Activated CD8-positive, alpha-beta T cell treated with anti-CD3 and anti-CD28 coated beads for 36 hours (primary cell): ENCODE measurements around the gene TOLLIP. TPM values are rescaled to one million over a fixed set of nuclear protein-coding genes. Genes with fewer than 3 reads are reported as not detected.

ENCODE experiments used
- ATAC-seq: fragments of 200-7000 bp; cut with Tn5 transposase; one replicate; pipeline ENCODE4 v1.10.0; 2021; ENCODE audit warnings: mild to moderate bottlenecking, moderate library complexity
- CTCF ChIA-PET: fragments of 350-600 bp; sonication (Branson Sonifier 250); formaldehyde crosslinking; loops from one replicate; lab custom pipeline; 2021; ENCODE audit warnings: antibody characterized with exemption; lab: Charles Lee
- POLR2A ChIA-PET: fragments of 350-600 bp; sonication (Branson Sonifier 250); formaldehyde crosslinking; loops from one replicate; lab custom pipeline; 2021; ENCODE audit warnings: antibody characterized with exemption; lab: Charles Lee
- DNase-seq: peaks from one replicate; pipeline ENCODE4 v3.0.0-alpha.2; 2020
- H3K27ac Mint-ChIP-seq: one replicate; pipeline ENCODE4 v1.8.0; 2021; ENCODE audit warnings: mild to moderate bottlenecking, mixed read lengths
- H3K27me3 Mint-ChIP-seq: one replicate; pipeline ENCODE4 v1.8.0; 2021; ENCODE audit warnings: mixed read lengths
- H3K36me3 Mint-ChIP-seq: one replicate; pipeline ENCODE4 v1.8.0; 2021; ENCODE audit warnings: low read depth, mixed read lengths
- H3K4me1 Mint-ChIP-seq: one replicate; pipeline ENCODE4 v1.8.0; 2021; ENCODE audit warnings: low read depth, mixed read lengths
- H3K4me3 Mint-ChIP-seq: one replicate; pipeline ENCODE4 v1.8.0; 2021; ENCODE audit warnings: mild to moderate bottlenecking, moderate library complexity, mixed read lengths
- H3K9me3 Mint-ChIP-seq: one replicate; pipeline ENCODE4 v1.8.0; 2021; ENCODE audit warnings: mixed read lengths
- CTCF ChIP-seq: fragments of 200-600 bp; IDR thresholded peaks from one replicate; pipeline ENCODE4 v1.8.0; 2022; ENCODE audit warnings: antibody characterized with exemption, mild to moderate bottlenecking
- intact Hi-C: fragments of 100-400 bp; cut with micrococcal nuclease; formaldehyde crosslinking; loops from one replicate; pipeline ENCODE4 v1.10.0; 2022
- total RNA-seq, 2 experiments: library from RNA; stranded (reverse); gene quantifications; one replicate each; pipeline ENCODE4 v1.2.3, GENCODE V29; 2021

Gene TOLLIP
- total RNA-seq, 2 experiments from 2014 or later = 32.4 to 33.1 TPM

DNA sequence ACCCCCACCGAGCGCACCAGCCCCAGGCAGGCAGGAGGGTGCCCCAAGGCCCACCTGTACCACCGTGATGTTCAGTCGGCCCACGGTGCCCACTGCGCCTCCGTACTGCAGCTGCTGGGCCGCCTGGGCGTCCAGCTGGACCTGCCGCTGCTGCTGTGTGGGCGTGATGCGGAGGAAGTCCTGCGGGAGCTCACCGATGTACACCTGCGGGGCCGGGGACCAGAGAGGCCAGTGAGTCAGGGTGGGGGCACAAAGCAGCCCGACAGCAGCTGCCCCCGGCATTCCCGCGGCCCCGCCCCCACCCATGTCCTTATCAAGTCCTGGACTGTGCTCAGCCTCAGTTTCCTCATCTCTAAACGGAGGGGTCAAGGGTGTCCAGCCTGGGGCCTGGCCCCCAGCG lies 13.8 kb downstream of the TOLLIP start:
- TF ChIP-seq CTCF = no peak
- Mint-ChIP-seq H3K9me3 (no peaks in the 10 kb centered on the region), H3K4me3 (no peak overlapping the region), H3K4me1 (no peaks in the 10 kb centered on the region), H3K36me3 (no peaks in the 10 kb centered on the region), H3K27ac (no peak overlapping the region), H3K27me3 (no peaks in the 10 kb centered on the region)
- CTCF ChIA-PET = interaction anchor here (1.5 kb wide), 1 partner anchor 279 kb away, joined by 3 read pairs; no protein-coding TSS in a partner anchor
- intact Hi-C loops = no loop called here
- DNase-seq = no peak
- POLR2A ChIA-PET = no interaction called here
- ATAC-seq = no peak

DNA sequence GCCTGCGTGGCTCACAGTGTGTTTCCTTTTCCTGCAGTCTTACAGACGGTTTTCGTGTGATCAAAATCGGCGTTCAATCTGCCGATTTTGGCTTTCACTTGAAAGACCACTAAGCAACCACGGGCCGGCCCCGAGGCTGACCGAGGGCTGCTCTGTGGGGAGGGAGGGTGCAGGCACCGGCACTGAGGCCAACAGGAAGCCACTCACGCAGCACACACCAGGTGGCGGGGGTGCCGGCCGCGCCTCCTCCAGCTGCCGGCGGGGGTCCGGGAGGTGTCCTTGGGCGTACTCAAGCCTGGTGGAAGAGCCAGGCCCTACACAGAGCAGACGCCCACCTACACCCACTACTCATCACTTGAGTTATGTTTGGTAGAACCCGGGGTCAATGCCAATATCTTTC lies 14.3 kb downstream of the TOLLIP start:
- ATAC-seq = no peak
- H3K4me3 Mint-ChIP-seq = no peak overlapping the region
- no peaks in the 10 kb centered on the region for H3K27me3 Mint-ChIP-seq
- no peak for DNase-seq
- CTCF ChIA-PET = interaction anchor here (1.5 kb wide), 1 partner anchor 280 kb away, joined by 3 read pairs; no protein-coding TSS in a partner anchor
- H3K4me1 Mint-ChIP-seq = no peaks in the 10 kb centered on the region
- H3K9me3 Mint-ChIP-seq = no peaks in the 10 kb centered on the region
- H3K27ac Mint-ChIP-seq = no peak overlapping the region
- intact Hi-C loops = no loop called here
- TF ChIP-seq CTCF = no peak
- no peaks in the 10 kb centered on the region for H3K36me3 Mint-ChIP-seq
- POLR2A ChIA-PET = no interaction called here

DNA sequence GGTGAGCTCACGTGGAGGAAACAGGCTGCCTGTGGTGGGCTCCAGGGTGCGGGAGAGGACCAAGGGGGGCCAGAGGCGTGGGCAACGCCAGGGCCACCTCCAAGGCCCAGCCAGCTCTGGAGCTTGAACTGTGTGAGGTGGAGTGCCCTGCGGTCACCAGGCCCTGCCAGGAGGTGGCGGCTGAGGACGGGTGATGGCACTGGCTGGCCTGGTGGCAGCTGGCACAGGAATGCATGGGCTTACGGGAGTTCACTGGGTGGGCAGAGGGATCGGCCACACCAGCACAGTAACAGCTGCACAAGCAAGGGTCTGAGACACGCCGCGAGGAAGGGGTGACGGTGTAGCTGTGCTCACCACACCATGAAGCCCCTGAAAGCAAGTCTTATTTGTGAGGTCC lies 15.8 kb downstream of the TOLLIP start:
- Mint-ChIP-seq H3K4me3 (no peak overlapping the region), H3K27me3 (no peaks in the 10 kb centered on the region), H3K4me1 (no peaks in the 10 kb centered on the region), H3K27ac (no peak overlapping the region), H3K36me3 (no peaks in the 10 kb centered on the region), H3K9me3 (no peaks in the 10 kb centered on the region)
- ChIA-PET POLR2A (interaction anchor here (0.6 kb wide), 1 partner anchor 34 kb away, joined by 3 read pairs; no protein-coding TSS in a partner anchor), CTCF (interaction anchor here (1.1 to 1.3 kb wide), 3 partner anchors 221 to 281 kb away, joined by 3 to 6 read pairs (median 4); no protein-coding TSS in a partner anchor)
- peak; percentile 20 for TF ChIP-seq CTCF
- ATAC-seq (peak; percentile 68), DNase-seq (peak; percentile 45)
- intact Hi-C loops = no loop called here

DNA sequence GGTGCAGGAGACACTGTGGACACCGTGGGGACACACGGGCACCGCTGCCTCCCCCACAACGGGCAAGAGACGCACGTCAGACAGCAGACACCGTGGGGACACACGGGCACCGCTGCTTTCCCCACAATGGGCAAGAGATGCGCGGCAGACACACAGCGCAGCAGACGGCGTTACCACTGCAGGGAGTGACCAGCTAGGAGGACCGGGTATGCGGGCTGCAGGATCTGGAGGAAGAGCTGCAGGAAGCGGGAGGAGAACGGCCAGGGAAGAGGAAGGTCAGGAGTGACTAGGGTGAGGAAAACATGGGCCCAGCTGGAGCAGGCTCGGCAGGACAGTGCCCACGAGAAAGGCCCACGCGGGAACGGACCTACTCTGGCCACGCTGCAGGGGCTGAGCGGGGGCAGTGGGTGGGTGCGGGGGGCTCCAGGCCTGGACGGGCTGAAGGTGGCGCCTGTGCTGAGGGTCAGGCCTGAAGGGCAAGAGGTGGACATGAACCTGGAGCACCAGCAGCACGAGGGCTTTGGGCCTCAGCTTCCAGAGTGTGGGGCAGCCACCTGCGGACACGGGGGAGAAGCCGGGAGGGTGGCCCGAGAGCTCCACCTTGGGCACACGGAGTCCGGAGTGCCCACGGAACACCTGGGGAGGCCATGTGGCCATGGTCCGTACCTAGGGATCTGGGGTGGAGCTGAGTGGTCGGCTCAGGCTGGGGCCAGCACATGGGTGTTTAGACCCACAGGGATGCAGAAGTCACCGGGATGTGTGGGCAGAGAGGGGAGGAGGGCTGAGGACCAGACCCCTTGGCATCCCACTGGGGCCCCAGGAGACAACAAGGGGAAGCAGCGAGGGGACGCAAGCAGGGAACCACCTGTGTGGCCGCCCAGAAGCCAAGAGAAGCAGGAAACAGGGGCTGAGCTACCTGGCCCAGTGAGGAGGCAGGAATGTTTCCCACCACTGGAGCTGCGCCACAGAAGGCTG lies 16.5 kb downstream of the TOLLIP start:
- TF ChIP-seq CTCF = no peak
- H3K9me3 Mint-ChIP-seq = no peaks in the 10 kb centered on the region
- intact Hi-C loops = no loop called here
- no peaks in the 10 kb centered on the region for H3K27me3 Mint-ChIP-seq
- ATAC-seq = no peak
- CTCF ChIA-PET = interaction anchor here (1.1 to 1.3 kb wide), 3 partner anchors 222 to 282 kb away, joined by 3 to 6 read pairs (median 4); no protein-coding TSS in a partner anchor
- no peak for DNase-seq
- H3K27ac Mint-ChIP-seq = no peak overlapping the region
- POLR2A ChIA-PET = interaction anchor here (0.6 kb wide), 1 partner anchor 35 kb away, joined by 3 read pairs; no protein-coding TSS in a partner anchor
- no peaks in the 10 kb centered on the region for H3K36me3 Mint-ChIP-seq
- H3K4me1 Mint-ChIP-seq = no peaks in the 10 kb centered on the region
- no peak overlapping the region for H3K4me3 Mint-ChIP-seq
